Right lobe of liver (tissue), 6 donors: ENCODE data around the gene NEDD4L. TPM values are rescaled to one million over a fixed set of nuclear protein-coding genes. Genes with fewer than 3 reads are reported as not detected.

ENCODE experiments used
- ATAC-seq, 4 donors: fragments of 200-7000 bp; cut with Tn5 transposase; one replicate each; pipeline ENCODE4 v1.9.1; 2020; ENCODE audit warnings: mild to moderate bottlenecking in 4 of 4, moderate library complexity in 4 of 4
- DNase-seq, 3 donors: peaks; one replicate each; pipeline ENCODE4 v3.0.0-alpha.2; 2020
- H3K27ac ChIP-seq, 3 donors: fragments of 200-600 bp; one replicate each; pipeline ENCODE4 v1.8.0; 2022
- H3K27me3 ChIP-seq, 2 donors: fragments of 200-600 bp; one replicate each; pipeline ENCODE4 v1.8.0; 2022
- H3K36me3 ChIP-seq, 4 donors: fragments of 200-600 bp; sonication (generic) in 1 of 4; one replicate each; pipeline versions ENCODE4 v1.5.1 to v1.8.0; 2017 to 2022; ENCODE audit warnings: control low read depth in 1 of 4
- H3K4me1 ChIP-seq, 4 donors: fragments of 200-600 bp; sonication (generic) in 1 of 4; one replicate each; pipeline versions ENCODE4 v1.5.1 to v1.8.0; 2017 to 2022; ENCODE audit warnings: control low read depth in 1 of 4
- H3K4me3 ChIP-seq, 3 donors: fragments of 200-600 bp; one replicate each; pipeline ENCODE4 v1.8.0; 2022
- H3K9me3 ChIP-seq, 4 donors: fragments of 200-600 bp; sonication (generic) in 1 of 4; one replicate each; pipeline versions ENCODE4 v1.5.1 to v1.8.0; 2017 to 2022; ENCODE audit warnings: control low read depth in 1 of 4
- CTCF ChIP-seq, 4 donors: fragments of 200-600 bp in 3 of 4; fragments of 450-650 bp in 1 of 4; IDR thresholded peaks; one replicate each; pipeline versions ENCODE4 v1.5.1 to v1.8.0; 2016 to 2022; ENCODE audit warnings: antibody characterized with exemption in 4 of 4, mild to moderate bottlenecking in 2 of 4
- POLR2A ChIP-seq: fragments of 450-650 bp; IDR thresholded peaks from one replicate; pipeline ENCODE4 v1.6.1; 2017; ENCODE audit warnings: antibody characterized with exemption, mild to moderate bottlenecking
- WGBS: methylation state at CpG from one replicate; pipeline ENCODE4 v1.1.6; 2018; ENCODE audit warnings: low coverage, low lambda C conversion rate; ENCODE audit not compliant: insufficient coverage; ENCODE audit errors: missing lambda C conversion rate; 5-methylcytosine and 5-hydroxymethylcytosine counted together
- intact Hi-C, 2 donors: fragments of 100-400 bp; cut with DNase I; formaldehyde crosslinking; loops; one replicate each; pipeline versions ENCODE4 v1.11.2 to v1.14.1; 2022
- total RNA-seq, 6 experiments: library from RNA; depleted of rRNA in 2 of 6; stranded (reverse); fragments of >200 nt in 2 of 6; fragmentation: NEBNext Ultra II Directional in 3 of 6; extraction: Animal tissue kit (Norgen Biotek cat#: 25700) in 3 of 6; gene quantifications; one replicate each; pipeline versions ENCODE4 v1.1.0 to v1.2.4, GENCODE V29; 2016 to 2023
- donor health status: DM: no; HTN: yes; CAD: no.
- donor health status: DM: no; HTN: no; CAD: no.
- donor health status: DM: no; HTN: no; CAD: no.
- donor health status: DM: no; HTN: yes; CAD: no.
- donor health status: DM: no; HTN: yes; CAD: no.

The NEDD4L gene
- total RNA-seq, 6 experiments from 2014 or later, result 21.5 to 41.0 (median 33.2) TPM

GRCh38 chr18:58056852-58057251 lies 12.8 kb downstream of the NEDD4L start:
- H3K4me1 ChIP-seq, result peaks cover 0 to 8% (median 0%) of the 10 kb centered on the region in 4 donors
- no peaks in the 10 kb centered on the region for H3K27me3 ChIP-seq
- H3K4me3 ChIP-seq, result no peak overlapping the region
- TF ChIP-seq POLR2A (no peak), CTCF (IDR thresholded peaks at IDR 0.05) (no peak)
- no peak overlapping the region for H3K27ac ChIP-seq
- WGBS, result 70% methylated on average over 5 of the region's 5 CpGs
- no peak for ATAC-seq
- H3K36me3 ChIP-seq, result no peaks in the 10 kb centered on the region
- DNase-seq, result no peak
- H3K9me3 ChIP-seq, result no peaks in the 10 kb centered on the region
- intact Hi-C loops, result no loop called here

GRCh38 chr18:58057291-58057965 lies 13.4 kb downstream of the NEDD4L start:
- TF ChIP-seq POLR2A (no peak), CTCF (IDR thresholded peaks at IDR 0.05) (no peak)
- Histone ChIP-seq H3K9me3 (no peaks in the 10 kb centered on the region), H3K4me3 (no peak overlapping the region), H3K36me3 (no peaks in the 10 kb centered on the region), H3K27me3 (no peaks in the 10 kb centered on the region), H3K4me1 (peaks cover 0 to 8% (median 0%) of the 10 kb centered on the region in 4 donors), H3K27ac (no peak overlapping the region)
- peak; percentile 75 to 94 (median 85) for ATAC-seq
- 27% methylated on average over 2 of the region's 4 CpGs for WGBS
- peak; percentile 55 to 80 (median 78) for DNase-seq
- intact Hi-C loops, result no loop called here

- ATAC-seq (no peak), DNase-seq (no peak)
- Histone ChIP-seq H3K27me3 (no peaks in the 10 kb centered on the region), H3K36me3 (no peaks in the 10 kb centered on the region), H3K27ac (no peak overlapping the region), H3K4me3 (no peak overlapping the region), H3K4me1 (peaks cover 0 to 8% (median 0%) of the 10 kb centered on the region in 4 donors), H3K9me3 (no peaks in the 10 kb centered on the region)
- TF ChIP-seq POLR2A (no peak), CTCF (IDR thresholded peaks at IDR 0.05) (no peak)
- intact Hi-C loops, result no loop called here
- 27% methylated on average over 3 of the region's 3 CpGs for WGBS
Observed at GRCh38 chr18:58058720-58059119, 14.7 kb downstream of the NEDD4L start.

- Histone ChIP-seq H3K4me3 (no peak overlapping the region), H3K4me1 (peaks cover 0 to 8% (median 0%) of the 10 kb centered on the region in 4 donors), H3K36me3 (no peaks in the 10 kb centered on the region), H3K27ac (no peak overlapping the region), H3K27me3 (no peaks in the 10 kb centered on the region), H3K9me3 (no peaks in the 10 kb centered on the region)
- intact Hi-C loops, result no loop called here
- TF ChIP-seq CTCF (IDR thresholded peaks at IDR 0.05) (no peak), POLR2A (no peak)
- ATAC-seq (no peak), DNase-seq (no peak)
- 37% methylated on average over 5 of the region's 5 CpGs for WGBS
Observed at GRCh38 chr18:58060254-58060653, 16.2 kb downstream of the NEDD4L start.
